Measurements from ENCODE around the gene JAKMIP3.
"Not testable (repeated sequence)": the region's sequence is repeated elsewhere in the genome, so short reads cannot be mapped to it uniquely, and the experiment has no call there.

JAKMIP3 gene

DNA sequence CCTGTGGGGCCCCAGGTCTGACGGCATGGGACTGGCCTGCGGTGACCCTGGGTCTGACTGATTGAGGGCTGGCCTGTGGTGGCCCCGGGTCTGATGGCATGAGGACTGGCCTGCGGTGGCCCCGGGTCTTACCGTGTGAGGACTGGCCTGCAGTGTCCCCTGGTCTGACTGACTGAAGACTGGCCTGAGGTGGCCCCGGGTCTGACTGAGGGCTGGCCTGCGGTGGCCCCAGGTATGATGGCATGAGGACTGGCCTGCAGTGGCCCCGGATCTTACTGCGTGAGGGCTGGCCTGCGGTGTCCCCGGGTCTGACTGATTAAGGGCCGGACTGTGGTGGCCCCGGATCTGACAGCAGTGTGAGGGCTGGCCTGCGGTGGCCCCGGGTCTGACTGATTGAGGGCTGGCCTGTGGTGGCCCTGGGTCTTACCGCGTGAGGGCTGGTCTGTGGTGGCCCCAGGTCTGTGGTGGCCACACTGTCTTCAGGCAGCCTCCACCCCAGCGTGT lies 10.9 kb downstream of the JAKMIP3 start:
- H3K4me3 ChIP-seq (ENCODE audit: low read length in 2 of 2) = no peak overlapping the region
- H3K27ac ChIP-seq (ENCODE audit: low read length) = no peak overlapping the region
- H3K36me3 ChIP-seq (ENCODE audit: control insufficient read depth in 2 of 2, insufficient read depth in 2 of 2, low read length in 2 of 2) = no peaks in the 10 kb centered on the region
- no peaks in the 10 kb centered on the region for H3K9me3 ChIP-seq (ENCODE audit: control insufficient read depth in 2 of 2, low read length in 2 of 2)
- H3K4me1 ChIP-seq (ENCODE audit: control insufficient read depth, insufficient read depth, low read length) = no peaks in the 10 kb centered on the region
- H3K9ac ChIP-seq (ENCODE audit: low read length in 2 of 2) = no peak overlapping the region
- peaks cover 0 to 2% of the 10 kb centered on the region in 2 donors for H3K27me3 ChIP-seq (ENCODE audit: control insufficient read depth in 1 of 2, insufficient read depth in 2 of 2, low read length in 2 of 2)

DNA sequence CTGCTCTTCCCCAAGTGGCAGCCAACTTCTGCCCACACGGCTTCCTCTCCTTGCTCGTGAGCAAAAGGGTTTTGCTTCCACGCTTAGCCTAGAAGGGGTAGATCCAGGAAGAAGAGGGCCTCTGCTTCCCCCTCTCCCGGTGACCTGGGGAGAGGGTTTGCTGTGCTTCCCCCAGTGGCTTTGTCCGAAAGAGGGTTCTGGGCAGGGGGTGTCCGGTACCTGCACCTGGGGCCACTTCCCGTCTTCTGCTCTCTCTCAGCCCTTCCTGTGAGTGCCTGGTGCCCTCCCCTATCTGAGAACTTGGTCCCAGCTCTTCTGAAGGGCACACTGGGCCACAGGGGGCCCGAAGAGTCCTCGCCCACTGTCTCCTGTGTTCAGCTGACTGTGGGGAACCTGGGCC lies 11.3 kb downstream of the JAKMIP3 start:
- H3K4me1 ChIP-seq (ENCODE audit: control insufficient read depth, insufficient read depth, low read length) = no peaks in the 10 kb centered on the region
- H3K36me3 ChIP-seq (ENCODE audit: control insufficient read depth in 2 of 2, insufficient read depth in 2 of 2, low read length in 2 of 2) = no peaks in the 10 kb centered on the region

GRCh38 chr10:132078746-132079345 lies 13.1 kb downstream of the JAKMIP3 start:
- H3K4me3 ChIP-seq (ENCODE audit: low read length in 2 of 2) = no peak overlapping the region
- no peak overlapping the region for H3K9ac ChIP-seq (ENCODE audit: low read length in 2 of 2)
- no peak overlapping the region for H3K27ac ChIP-seq (ENCODE audit: low read length)

More for the DNA sequence above, 11.3 kb downstream of the JAKMIP3 start:
- no peak overlapping the region for H3K9ac ChIP-seq (ENCODE audit: low read length in 2 of 2)
- H3K27me3 ChIP-seq (ENCODE audit: control insufficient read depth in 1 of 2, insufficient read depth in 2 of 2, low read length in 2 of 2) = peaks cover 0 to 2% of the 10 kb centered on the region in 2 donors
- no peaks in the 10 kb centered on the region for H3K9me3 ChIP-seq (ENCODE audit: control insufficient read depth in 2 of 2, low read length in 2 of 2)
- H3K27ac ChIP-seq (ENCODE audit: low read length) = no peak overlapping the region
- H3K4me3 ChIP-seq (ENCODE audit: low read length in 2 of 2) = no peak overlapping the region

GRCh38 chr10:132084384-132084783 lies 18.6 kb downstream of the JAKMIP3 start:
- H3K4me1 ChIP-seq (ENCODE audit: control insufficient read depth, insufficient read depth, low read length); H3K36me3 ChIP-seq (ENCODE audit: control insufficient read depth in 2 of 2, insufficient read depth in 2 of 2, low read length in 2 of 2); H3K9ac ChIP-seq (ENCODE audit: low read length in 2 of 2); H3K4me3 ChIP-seq (ENCODE audit: low read length in 2 of 2); H3K27me3 ChIP-seq (ENCODE audit: control insufficient read depth in 1 of 2, insufficient read depth in 2 of 2, low read length in 2 of 2); H3K27ac ChIP-seq (ENCODE audit: low read length); H3K9me3 ChIP-seq (ENCODE audit: control insufficient read depth in 2 of 2, low read length in 2 of 2): not testable (repeated sequence)

More at GRCh38 chr10:132078746-132079345, 13.1 kb downstream of the JAKMIP3 start:
- Histone ChIP-seq H3K4me1 (ENCODE audit: control insufficient read depth, insufficient read depth, low read length) (no peaks in the 10 kb centered on the region), H3K36me3 (ENCODE audit: control insufficient read depth in 2 of 2, insufficient read depth in 2 of 2, low read length in 2 of 2) (no peaks in the 10 kb centered on the region), H3K27me3 (ENCODE audit: control insufficient read depth in 1 of 2, insufficient read depth in 2 of 2, low read length in 2 of 2) (peaks cover 0 to 2% of the 10 kb centered on the region in 2 donors), H3K9me3 (ENCODE audit: control insufficient read depth in 2 of 2, low read length in 2 of 2) (no peaks in the 10 kb centered on the region)

GRCh38 chr10:132093236-132093635 lies 27.5 kb downstream of the JAKMIP3 start:
- not testable (repeated sequence) for H3K27ac ChIP-seq (ENCODE audit: low read length); H3K4me3 ChIP-seq (ENCODE audit: low read length in 2 of 2); H3K9me3 ChIP-seq (ENCODE audit: control insufficient read depth in 2 of 2, low read length in 2 of 2); H3K4me1 ChIP-seq (ENCODE audit: control insufficient read depth, insufficient read depth, low read length); H3K9ac ChIP-seq (ENCODE audit: low read length in 2 of 2); H3K36me3 ChIP-seq (ENCODE audit: control insufficient read depth in 2 of 2, insufficient read depth in 2 of 2, low read length in 2 of 2); H3K27me3 ChIP-seq (ENCODE audit: control insufficient read depth in 1 of 2, insufficient read depth in 2 of 2, low read length in 2 of 2)

DNA sequence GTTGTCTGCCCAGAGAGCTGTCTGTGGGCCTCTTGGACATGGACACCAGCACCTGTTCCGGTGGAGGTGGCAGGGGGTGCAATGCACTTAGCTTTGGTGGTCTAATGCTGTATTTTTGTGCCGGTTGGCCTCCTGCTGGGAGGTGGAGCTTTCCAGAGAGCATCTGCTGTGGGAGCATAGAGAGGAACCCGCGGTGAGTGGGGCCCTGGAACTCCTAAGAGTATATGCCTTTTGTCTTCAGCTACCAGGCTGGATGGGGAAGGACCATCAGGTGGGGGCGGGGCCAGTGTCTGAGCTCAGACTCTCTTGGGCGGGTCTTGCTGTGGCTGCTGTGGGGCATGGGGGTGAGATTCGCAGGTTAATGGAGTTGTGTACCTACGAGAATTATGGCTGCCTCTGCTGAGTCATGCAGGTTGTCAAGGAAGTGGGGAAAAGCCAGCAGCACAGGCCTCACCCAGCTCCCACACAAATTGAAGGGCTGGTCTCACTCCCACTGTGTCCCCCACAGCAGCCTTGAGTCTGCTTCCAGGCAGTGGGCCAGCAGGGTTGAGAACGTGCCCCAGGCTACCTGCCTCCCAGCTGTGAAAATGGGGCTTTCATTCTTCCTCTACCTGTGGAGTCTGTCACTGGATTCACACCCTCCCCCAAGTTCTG lies 29.0 kb downstream of the JAKMIP3 start:
- H3K9ac ChIP-seq (ENCODE audit: low read length in 2 of 2) = no peak overlapping the region
- H3K4me1 ChIP-seq (ENCODE audit: control insufficient read depth, insufficient read depth, low read length) = no peaks in the 10 kb centered on the region
- no peaks in the 10 kb centered on the region for H3K36me3 ChIP-seq (ENCODE audit: control insufficient read depth in 2 of 2, insufficient read depth in 2 of 2, low read length in 2 of 2)
- no peak overlapping the region for H3K27ac ChIP-seq (ENCODE audit: low read length)
- no peaks in the 10 kb centered on the region for H3K9me3 ChIP-seq (ENCODE audit: control insufficient read depth in 2 of 2, low read length in 2 of 2)
- H3K27me3 ChIP-seq (ENCODE audit: control insufficient read depth in 1 of 2, insufficient read depth in 2 of 2, low read length in 2 of 2) = no peaks in the 10 kb centered on the region
- H3K4me3 ChIP-seq (ENCODE audit: low read length in 2 of 2) = no peak overlapping the region

DNA sequence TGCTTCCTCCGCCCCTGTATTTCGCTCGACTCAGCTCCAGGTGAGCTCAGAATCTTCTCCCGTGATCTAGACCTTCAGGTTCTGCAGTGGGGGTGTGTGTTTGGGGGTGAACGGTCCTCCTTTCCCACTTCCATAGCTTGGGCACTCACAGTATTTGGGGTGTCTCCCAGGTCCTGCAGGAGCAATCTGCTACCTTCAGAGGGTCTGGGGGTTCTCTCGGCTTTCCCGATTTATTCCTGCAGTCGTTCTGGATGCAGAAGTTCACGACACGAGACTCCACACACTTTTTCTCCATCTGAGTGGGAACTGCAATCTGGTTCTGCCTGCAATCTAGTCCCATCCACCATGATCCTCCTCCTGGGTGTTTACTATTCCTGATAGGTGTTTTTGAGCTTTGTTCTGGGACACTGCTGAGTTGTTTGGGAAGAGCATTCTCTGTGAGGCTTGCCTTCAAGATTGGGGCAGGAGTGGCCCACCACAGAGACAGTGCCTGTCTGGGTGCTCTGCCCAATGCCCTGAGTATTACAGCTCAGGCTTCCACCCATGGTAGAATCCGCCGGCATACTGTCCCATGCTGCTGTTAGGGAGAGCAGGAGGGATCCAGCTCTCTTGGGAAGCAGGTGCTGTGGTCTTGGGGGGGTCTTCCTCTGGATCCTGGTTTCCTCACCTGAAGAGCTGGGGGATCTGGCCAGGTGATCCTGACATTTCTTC lies 29.8 kb downstream of the JAKMIP3 start:
- Histone ChIP-seq H3K27ac (ENCODE audit: low read length) (no peak overlapping the region), H3K4me3 (ENCODE audit: low read length in 2 of 2) (no peak overlapping the region), H3K9me3 (ENCODE audit: control insufficient read depth in 2 of 2, low read length in 2 of 2) (no peaks in the 10 kb centered on the region), H3K36me3 (ENCODE audit: control insufficient read depth in 2 of 2, insufficient read depth in 2 of 2, low read length in 2 of 2) (no peaks in the 10 kb centered on the region), H3K9ac (ENCODE audit: low read length in 2 of 2) (no peak overlapping the region), H3K27me3 (ENCODE audit: control insufficient read depth in 1 of 2, insufficient read depth in 2 of 2, low read length in 2 of 2) (no peaks in the 10 kb centered on the region), H3K4me1 (ENCODE audit: control insufficient read depth, insufficient read depth, low read length) (no peaks in the 10 kb centered on the region)

DNA sequence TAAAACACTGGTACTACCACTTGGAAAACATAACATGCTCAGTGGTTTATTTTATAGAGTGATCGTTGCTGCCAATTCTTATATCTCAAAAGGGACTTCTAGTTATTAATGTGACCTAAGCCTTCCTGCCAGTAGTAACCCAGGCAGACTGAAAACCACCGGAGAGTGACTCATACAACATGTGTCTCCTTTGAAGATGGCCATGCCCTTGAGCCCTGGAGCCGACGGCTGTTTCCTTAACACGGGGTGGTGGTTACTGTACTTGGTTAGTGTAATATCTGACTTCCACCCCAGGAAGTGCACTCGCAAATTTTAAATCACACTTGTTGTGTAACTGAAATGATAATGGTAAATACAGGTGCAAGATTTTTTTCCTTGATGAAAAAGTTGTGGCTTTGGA lies 30.5 kb downstream of the JAKMIP3 start:
- H3K27ac ChIP-seq (ENCODE audit: low read length) = no peak overlapping the region
- no peak overlapping the region for H3K4me3 ChIP-seq (ENCODE audit: low read length in 2 of 2)
- no peaks in the 10 kb centered on the region for H3K36me3 ChIP-seq (ENCODE audit: control insufficient read depth in 2 of 2, insufficient read depth in 2 of 2, low read length in 2 of 2)

DNA sequence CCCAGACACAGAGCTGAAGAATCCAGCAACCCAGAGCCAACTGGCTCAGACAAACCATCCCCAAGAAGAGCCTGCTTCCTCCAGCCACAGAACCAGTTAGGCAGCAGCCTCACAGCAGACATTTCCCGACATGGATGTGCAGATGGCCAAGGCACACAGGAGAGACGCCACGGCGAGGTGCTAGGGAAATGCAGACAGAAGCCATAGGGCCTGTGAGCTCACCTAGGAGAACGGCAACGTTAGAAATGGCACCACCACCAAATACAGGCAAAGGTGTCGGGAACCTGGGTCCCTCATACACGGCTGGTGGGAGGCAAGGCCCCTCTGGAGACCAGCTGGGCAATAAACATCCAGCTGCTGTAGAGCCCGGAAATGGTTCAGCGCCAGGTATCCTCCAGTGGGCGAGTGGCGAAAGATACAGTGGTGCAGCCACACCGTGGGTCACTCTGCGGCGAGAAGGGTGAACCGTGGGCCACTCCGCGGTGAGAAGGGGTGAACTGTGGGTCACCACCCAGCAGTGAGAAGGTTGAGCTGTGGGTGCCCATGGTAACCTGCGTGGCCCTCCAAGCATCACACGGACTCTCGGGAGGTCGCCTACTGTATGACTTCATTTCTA lies 31.2 kb downstream of the JAKMIP3 start:
- Histone ChIP-seq H3K4me1 (ENCODE audit: control insufficient read depth, insufficient read depth, low read length) (no peaks in the 10 kb centered on the region), H3K9me3 (ENCODE audit: control insufficient read depth in 2 of 2, low read length in 2 of 2) (no peaks in the 10 kb centered on the region), H3K27me3 (ENCODE audit: control insufficient read depth in 1 of 2, insufficient read depth in 2 of 2, low read length in 2 of 2) (no peaks in the 10 kb centered on the region), H3K9ac (ENCODE audit: low read length in 2 of 2) (no peak overlapping the region), H3K4me3 (ENCODE audit: low read length in 2 of 2) (no peak overlapping the region), H3K36me3 (ENCODE audit: control insufficient read depth in 2 of 2, insufficient read depth in 2 of 2, low read length in 2 of 2) (no peaks in the 10 kb centered on the region), H3K27ac (ENCODE audit: low read length) (no peak overlapping the region)

More for the DNA sequence above, 30.5 kb downstream of the JAKMIP3 start:
- H3K9me3 ChIP-seq (ENCODE audit: control insufficient read depth in 2 of 2, low read length in 2 of 2) = no peaks in the 10 kb centered on the region
- no peaks in the 10 kb centered on the region for H3K27me3 ChIP-seq (ENCODE audit: control insufficient read depth in 1 of 2, insufficient read depth in 2 of 2, low read length in 2 of 2)
- no peak overlapping the region for H3K9ac ChIP-seq (ENCODE audit: low read length in 2 of 2)
- H3K4me1 ChIP-seq (ENCODE audit: control insufficient read depth, insufficient read depth, low read length) = no peaks in the 10 kb centered on the region

DNA sequence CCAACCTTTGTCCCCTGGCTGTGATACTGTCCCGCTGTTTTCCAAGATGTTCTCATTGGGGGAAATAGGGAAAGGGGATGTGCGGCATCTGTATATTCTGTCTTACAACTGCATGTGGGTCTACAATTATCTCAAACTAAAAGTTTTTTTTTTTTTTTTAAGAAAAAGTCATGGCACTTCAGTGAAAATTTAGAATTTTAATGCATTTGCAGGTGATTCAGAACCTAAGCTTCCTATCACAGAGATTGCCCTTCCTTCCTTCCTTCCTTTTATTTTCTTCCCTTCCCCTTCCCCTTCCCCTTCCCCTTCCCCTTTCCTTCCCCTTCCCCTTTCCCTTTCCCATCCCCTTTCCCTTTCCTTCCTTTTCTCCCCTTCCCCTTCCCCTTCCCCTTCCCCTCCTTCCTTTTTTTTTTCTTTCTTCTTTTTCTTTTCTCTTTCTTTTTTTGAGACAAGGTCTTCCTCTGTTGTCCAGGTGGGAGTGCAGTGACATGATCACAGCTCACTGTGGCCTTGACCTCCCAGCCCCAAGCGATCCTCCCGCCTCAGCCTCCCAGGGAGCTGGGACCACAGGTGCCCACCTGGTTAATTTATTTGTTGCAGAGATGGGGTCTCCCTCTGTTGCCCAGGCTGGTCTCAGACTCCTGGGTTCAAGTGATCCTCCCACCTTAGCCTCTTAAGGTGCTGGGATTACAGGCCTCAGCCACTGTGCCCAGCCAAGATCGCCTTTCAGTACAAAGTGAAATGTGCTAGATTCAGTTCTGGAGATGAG lies 32.0 kb downstream of the JAKMIP3 start:
- Histone ChIP-seq H3K27me3 (ENCODE audit: control insufficient read depth in 1 of 2, insufficient read depth in 2 of 2, low read length in 2 of 2) (no peaks in the 10 kb centered on the region), H3K36me3 (ENCODE audit: control insufficient read depth in 2 of 2, insufficient read depth in 2 of 2, low read length in 2 of 2) (no peaks in the 10 kb centered on the region), H3K9ac (ENCODE audit: low read length in 2 of 2) (no peak overlapping the region), H3K9me3 (ENCODE audit: control insufficient read depth in 2 of 2, low read length in 2 of 2) (no peaks in the 10 kb centered on the region), H3K4me1 (ENCODE audit: control insufficient read depth, insufficient read depth, low read length) (no peaks in the 10 kb centered on the region), H3K4me3 (ENCODE audit: low read length in 2 of 2) (no peak overlapping the region), H3K27ac (ENCODE audit: low read length) (no peak overlapping the region)

All from stomach smooth muscle (tissue), 2 donors.